Measurements from ENCODE around the gene NTHL1.

The NTHL1 gene

GRCh38 chr16:2043667-2044451 lies 3.8 kb downstream of the NTHL1 start:
- no peaks in the 10 kb centered on the region for H3K9me3 ChIP-seq (ENCODE audit: control insufficient read depth, insufficient read depth, low read length)
- H3K36me3 ChIP-seq (ENCODE audit: control insufficient read depth, insufficient read depth, low read length): peaks cover 11% of the 10 kb centered on the region
- peaks cover 5% of the 10 kb centered on the region for H3K4me1 ChIP-seq (ENCODE audit: control insufficient read depth, insufficient read depth, low read length)
- H3K9ac ChIP-seq (ENCODE audit: low read depth, low read length): no peak overlapping the region
- no peak overlapping the region for H3K4me3 ChIP-seq (ENCODE audit: low read depth, low read length)
- H3K27me3 ChIP-seq (ENCODE audit: control insufficient read depth, insufficient read depth, low read length): no peaks in the 10 kb centered on the region

- Histone ChIP-seq H3K36me3 (ENCODE audit: control insufficient read depth, insufficient read depth, low read length) (peaks cover 11% of the 10 kb centered on the region), H3K4me3 (ENCODE audit: low read depth, low read length) (no peak overlapping the region), H3K27me3 (ENCODE audit: control insufficient read depth, insufficient read depth, low read length) (no peaks in the 10 kb centered on the region), H3K4me1 (ENCODE audit: control insufficient read depth, insufficient read depth, low read length) (no peaks in the 10 kb centered on the region), H3K9me3 (ENCODE audit: control insufficient read depth, insufficient read depth, low read length) (no peaks in the 10 kb centered on the region), H3K9ac (ENCODE audit: low read depth, low read length) (no peak overlapping the region)
These were observed 4.5 kb downstream of the NTHL1 start for GRCh38 chr16:2042986-2043666.

- no peaks in the 10 kb centered on the region for H3K9me3 ChIP-seq (ENCODE audit: control insufficient read depth, insufficient read depth, low read length)
- peaks cover 11% of the 10 kb centered on the region for H3K36me3 ChIP-seq (ENCODE audit: control insufficient read depth, insufficient read depth, low read length)
- no peak overlapping the region for H3K4me3 ChIP-seq (ENCODE audit: low read depth, low read length)
- no peaks in the 10 kb centered on the region for H3K4me1 ChIP-seq (ENCODE audit: control insufficient read depth, insufficient read depth, low read length)
- H3K9ac ChIP-seq (ENCODE audit: low read depth, low read length): no peak overlapping the region
- H3K27me3 ChIP-seq (ENCODE audit: control insufficient read depth, insufficient read depth, low read length): no peaks in the 10 kb centered on the region
These were observed 5.3 kb downstream of the NTHL1 start for GRCh38 chr16:2042171-2042985.

DNA sequence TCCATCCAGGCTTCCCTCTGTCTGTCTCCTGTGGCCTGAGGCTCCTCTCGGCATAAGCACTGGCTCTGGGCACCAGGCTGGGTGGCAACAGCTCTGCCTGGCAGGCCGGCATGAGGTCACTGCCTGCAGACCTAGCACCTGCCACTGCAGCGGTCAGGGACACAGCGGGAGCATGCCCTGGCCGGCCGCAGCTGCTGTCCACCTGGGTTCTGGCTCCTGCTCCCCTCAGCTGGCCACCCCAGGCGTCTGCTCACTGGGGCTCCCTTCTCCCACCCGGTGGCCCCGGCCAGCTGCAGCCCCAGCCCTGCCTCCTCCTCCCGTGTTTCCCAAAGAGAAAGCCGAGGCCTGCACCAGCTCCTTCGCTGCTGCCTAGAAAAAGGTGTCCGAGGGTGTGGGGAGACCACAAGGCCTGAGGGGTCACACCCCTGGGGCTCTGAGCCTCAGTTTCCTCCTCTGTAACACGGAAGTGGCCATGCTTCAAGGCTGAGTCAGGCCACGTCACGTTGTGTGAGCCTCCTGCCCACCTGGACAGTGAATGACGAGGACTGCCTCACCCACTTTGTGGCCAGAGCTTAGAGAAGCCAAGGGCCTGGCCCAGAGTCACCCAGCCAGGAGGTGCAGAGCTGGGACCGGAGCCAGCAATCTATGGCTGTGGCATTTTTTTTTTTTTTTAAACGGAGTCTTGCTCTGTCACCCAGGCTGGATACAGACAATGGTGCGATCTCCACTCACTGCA lies 6.7 kb downstream of the NTHL1 start:
- no peaks in the 10 kb centered on the region for H3K9me3 ChIP-seq (ENCODE audit: control insufficient read depth, insufficient read depth, low read length)
- no peaks in the 10 kb centered on the region for H3K27me3 ChIP-seq (ENCODE audit: control insufficient read depth, insufficient read depth, low read length)
- no peaks in the 10 kb centered on the region for H3K4me1 ChIP-seq (ENCODE audit: control insufficient read depth, insufficient read depth, low read length)
- no peak overlapping the region for H3K9ac ChIP-seq (ENCODE audit: low read depth, low read length)
- no peak overlapping the region for H3K4me3 ChIP-seq (ENCODE audit: low read depth, low read length)
- H3K36me3 ChIP-seq (ENCODE audit: control insufficient read depth, insufficient read depth, low read length): peaks cover 11% of the 10 kb centered on the region

DNA sequence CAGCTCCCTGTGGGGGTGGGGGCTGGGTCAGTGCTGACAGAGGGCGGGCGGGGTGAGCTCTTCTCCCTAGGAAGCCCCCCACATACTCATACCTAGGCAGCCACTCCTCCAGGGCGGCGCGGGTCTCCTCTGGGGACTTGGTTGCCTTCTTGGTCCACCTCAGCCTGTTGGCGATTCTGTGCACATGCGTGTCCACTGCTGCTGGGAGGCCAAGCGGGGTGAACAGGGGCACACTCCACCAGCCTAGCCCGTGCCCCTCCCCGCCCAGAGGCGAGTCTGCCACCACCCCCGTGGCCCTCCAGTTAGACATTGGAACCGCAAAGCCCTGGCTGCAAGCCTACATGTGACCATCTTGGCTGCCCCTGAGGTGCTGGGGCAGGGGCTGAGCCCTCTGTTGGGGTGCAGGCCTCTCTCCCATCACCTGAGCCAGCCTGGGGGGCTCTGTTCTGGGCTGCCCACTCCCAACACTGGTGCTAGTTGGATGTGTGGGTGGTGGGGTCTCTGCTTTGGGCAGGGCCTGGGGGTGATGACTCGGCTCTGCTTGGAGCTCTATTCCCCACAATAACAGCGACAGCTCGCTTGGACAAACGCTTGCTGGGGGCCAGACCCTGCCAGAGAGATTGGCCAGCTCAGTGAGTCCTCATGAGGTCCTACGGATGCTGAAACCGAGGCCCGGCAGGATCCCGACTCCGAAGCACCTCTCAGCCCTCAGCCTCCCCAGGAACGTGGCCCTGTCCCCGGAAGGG lies 7.4 kb downstream of the NTHL1 start:
- H3K4me3 ChIP-seq (ENCODE audit: low read depth, low read length): no peak overlapping the region
- no peaks in the 10 kb centered on the region for H3K9me3 ChIP-seq (ENCODE audit: control insufficient read depth, insufficient read depth, low read length)
- peaks cover 11% of the 10 kb centered on the region for H3K36me3 ChIP-seq (ENCODE audit: control insufficient read depth, insufficient read depth, low read length)
- no peak overlapping the region for H3K9ac ChIP-seq (ENCODE audit: low read depth, low read length)
- H3K4me1 ChIP-seq (ENCODE audit: control insufficient read depth, insufficient read depth, low read length): no peaks in the 10 kb centered on the region
- H3K27me3 ChIP-seq (ENCODE audit: control insufficient read depth, insufficient read depth, low read length): no peaks in the 10 kb centered on the region

- H3K36me3 ChIP-seq (ENCODE audit: control insufficient read depth, insufficient read depth, low read length): peaks cover 8% of the 10 kb centered on the region
- no peaks in the 10 kb centered on the region for H3K27me3 ChIP-seq (ENCODE audit: control insufficient read depth, insufficient read depth, low read length)
- H3K4me3 ChIP-seq (ENCODE audit: low read depth, low read length): no peak overlapping the region
- no peaks in the 10 kb centered on the region for H3K9me3 ChIP-seq (ENCODE audit: control insufficient read depth, insufficient read depth, low read length)
- no peak overlapping the region for H3K9ac ChIP-seq (ENCODE audit: low read depth, low read length)
- H3K4me1 ChIP-seq (ENCODE audit: control insufficient read depth, insufficient read depth, low read length): no peaks in the 10 kb centered on the region
These were observed 8.2 kb downstream of the NTHL1 start for GRCh38 chr16:2039274-2040031.

DNA sequence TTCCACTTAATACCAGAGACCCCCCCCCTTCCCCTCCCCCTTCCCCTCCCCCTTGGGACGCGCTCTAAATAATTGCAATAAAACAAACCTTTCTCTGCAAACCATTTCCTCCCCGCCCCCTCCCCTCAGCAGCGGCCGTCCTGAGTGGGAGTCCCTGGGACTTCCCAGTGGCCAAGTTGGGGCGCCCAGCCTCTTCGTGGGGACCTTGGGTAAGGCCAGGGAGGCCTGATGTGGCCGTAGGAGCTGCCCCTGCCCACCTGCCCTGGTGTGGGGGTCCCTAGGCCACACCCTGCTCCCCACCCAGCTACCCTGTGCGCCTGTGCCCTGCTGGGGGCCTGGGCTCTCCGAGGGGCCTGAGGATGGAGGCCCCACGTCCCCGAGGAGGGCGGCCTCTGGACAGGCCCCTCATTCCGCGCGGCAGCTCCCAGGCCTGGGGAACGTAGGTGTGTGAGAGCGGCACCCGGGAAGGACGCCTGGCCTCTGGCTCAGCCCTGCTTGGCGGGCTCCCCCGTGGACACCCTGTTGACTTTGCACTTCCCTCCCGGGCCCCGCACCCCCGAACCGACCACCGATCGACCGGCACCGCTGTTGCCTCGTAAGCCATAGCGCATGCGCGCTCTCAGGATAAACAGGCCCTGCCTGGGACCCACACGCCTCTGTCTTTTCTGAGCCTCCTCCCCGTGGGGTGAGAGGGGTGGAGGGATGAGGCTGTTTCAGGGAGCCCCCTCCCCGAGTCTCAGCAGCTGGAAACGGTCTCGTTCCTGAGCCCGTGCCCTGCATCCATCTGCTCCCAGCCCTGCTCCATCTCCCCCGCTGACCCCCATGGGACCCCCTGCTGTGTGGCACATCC lies 9.0 kb downstream of the NTHL1 start:
- no peaks in the 10 kb centered on the region for H3K4me1 ChIP-seq (ENCODE audit: control insufficient read depth, insufficient read depth, low read length)
- H3K4me3 ChIP-seq (ENCODE audit: low read depth, low read length): no peak overlapping the region
- H3K36me3 ChIP-seq (ENCODE audit: control insufficient read depth, insufficient read depth, low read length): peaks cover 4% of the 10 kb centered on the region
- no peak overlapping the region for H3K9ac ChIP-seq (ENCODE audit: low read depth, low read length)
- H3K9me3 ChIP-seq (ENCODE audit: control insufficient read depth, insufficient read depth, low read length): no peaks in the 10 kb centered on the region
- H3K27me3 ChIP-seq (ENCODE audit: control insufficient read depth, insufficient read depth, low read length): no peaks in the 10 kb centered on the region

GRCh38 chr16:2037647-2038381 lies 9.8 kb downstream of the NTHL1 start:
- H3K9ac ChIP-seq (ENCODE audit: low read depth, low read length): peak overlapping the region; percentile 24
- no peaks in the 10 kb centered on the region for H3K27me3 ChIP-seq (ENCODE audit: control insufficient read depth, insufficient read depth, low read length)
- no peak overlapping the region for H3K4me3 ChIP-seq (ENCODE audit: low read depth, low read length)
- no peaks in the 10 kb centered on the region for H3K4me1 ChIP-seq (ENCODE audit: control insufficient read depth, insufficient read depth, low read length)
- H3K36me3 ChIP-seq (ENCODE audit: control insufficient read depth, insufficient read depth, low read length): no peaks in the 10 kb centered on the region
- no peaks in the 10 kb centered on the region for H3K9me3 ChIP-seq (ENCODE audit: control insufficient read depth, insufficient read depth, low read length)

GRCh38 chr16:2037115-2037514 lies 10.5 kb downstream of the NTHL1 start:
- Histone ChIP-seq H3K36me3 (ENCODE audit: control insufficient read depth, insufficient read depth, low read length) (no peaks in the 10 kb centered on the region), H3K27me3 (ENCODE audit: control insufficient read depth, insufficient read depth, low read length) (no peaks in the 10 kb centered on the region), H3K4me3 (ENCODE audit: low read depth, low read length) (no peak overlapping the region), H3K9ac (ENCODE audit: low read depth, low read length) (peak overlapping the region; percentile 24), H3K9me3 (ENCODE audit: control insufficient read depth, insufficient read depth, low read length) (no peaks in the 10 kb centered on the region), H3K4me1 (ENCODE audit: control insufficient read depth, insufficient read depth, low read length) (no peaks in the 10 kb centered on the region)

Measured in iPS-15b (cell line).